ENCODE measurements around the gene LBH. TPM values are rescaled to one million over a fixed set of nuclear protein-coding genes. Genes with fewer than 3 reads are reported as not detected.

The LBH gene
- total RNA-seq, 4 donors from 2014 or later: 120 to 1,007 (median 283) TPM

GRCh38 chr2:30239986-30240752 is 8.8 kb downstream of the LBH start:
- H3K36me3 ChIP-seq: peaks cover 7 to 53% (median 27%) of the 10 kb centered on the region in 4 donors
- no peak for DNase-seq (ENCODE audit: extremely low spot score)

GRCh38 chr2:30243231-30243630 is 11.9 kb downstream of the LBH start:
- H3K4me1 ChIP-seq: peaks cover 51 to 69% (median 60%) of the 10 kb centered on the region in 4 donors
- peaks cover 0 to 34% (median 5%) of the 10 kb centered on the region in 4 donors for H3K36me3 ChIP-seq
- intact Hi-C loops (cut with DNase I): no loop called here
- H3K27ac ChIP-seq (replicated peaks in 1 of 4): no peak overlapping the region
- no peaks in the 10 kb centered on the region for H3K27me3 ChIP-seq
- H3K9me3 ChIP-seq: no peaks in the 10 kb centered on the region
- no peak overlapping the region for H3K4me3 ChIP-seq
- no peak for TF ChIP-seq POLR2AphosphoS5 (IDR thresholded peaks at IDR 0.05)
- TF ChIP-seq POLR2A (IDR thresholded peaks at IDR 0.05; ENCODE audit: low read depth): no peak
- TF ChIP-seq EP300 (IDR thresholded peaks at IDR 0.05): no peak
- TF ChIP-seq, protein P1, sequence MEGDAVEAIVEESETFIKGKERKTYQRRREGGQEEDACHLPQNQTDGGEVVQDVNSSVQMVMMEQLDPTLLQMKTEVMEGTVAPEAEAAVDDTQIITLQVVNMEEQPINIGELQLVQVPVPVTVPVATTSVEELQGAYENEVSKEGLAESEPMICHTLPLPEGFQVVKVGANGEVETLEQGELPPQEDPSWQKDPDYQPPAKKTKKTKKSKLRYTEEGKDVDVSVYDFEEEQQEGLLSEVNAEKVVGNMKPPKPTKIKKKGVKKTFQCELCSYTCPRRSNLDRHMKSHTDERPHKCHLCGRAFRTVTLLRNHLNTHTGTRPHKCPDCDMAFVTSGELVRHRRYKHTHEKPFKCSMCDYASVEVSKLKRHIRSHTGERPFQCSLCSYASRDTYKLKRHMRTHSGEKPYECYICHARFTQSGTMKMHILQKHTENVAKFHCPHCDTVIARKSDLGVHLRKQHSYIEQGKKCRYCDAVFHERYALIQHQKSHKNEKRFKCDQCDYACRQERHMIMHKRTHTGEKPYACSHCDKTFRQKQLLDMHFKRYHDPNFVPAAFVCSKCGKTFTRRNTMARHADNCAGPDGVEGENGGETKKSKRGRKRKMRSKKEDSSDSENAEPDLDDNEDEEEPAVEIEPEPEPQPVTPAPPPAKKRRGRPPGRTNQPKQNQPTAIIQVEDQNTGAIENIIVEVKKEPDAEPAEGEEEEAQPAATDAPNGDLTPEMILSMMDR (IDR thresholded peaks at IDR 0.05): no peak
- 89% methylated on average over 3 of the region's 3 CpGs for WGBS
- DNase-seq (ENCODE audit: extremely low spot score): no peak

More at GRCh38 chr2:30239986-30240752, 8.8 kb downstream of the LBH start:
- intact Hi-C loops (cut with DNase I): no loop called here
- Histone ChIP-seq H3K27me3 (no peaks in the 10 kb centered on the region), H3K9me3 (no peaks in the 10 kb centered on the region), H3K4me3 (peak overlapping the region in 3 of 4 donors; percentile 8 to 36 (median 34)), H3K27ac (replicated peaks in 1 of 4) (peak overlapping the region; percentile 90 to 95 (median 92)), H3K4me1 (peaks cover 79 to 90% (median 82%) of the 10 kb centered on the region in 4 donors)
- peak; percentile 9 to 19 for TF ChIP-seq POLR2AphosphoS5 (IDR thresholded peaks at IDR 0.05)
- TF ChIP-seq POLR2A (IDR thresholded peaks at IDR 0.05; ENCODE audit: low read depth): no peak
- WGBS: 47% methylated on average over 12 of the region's 12 CpGs

DNA sequence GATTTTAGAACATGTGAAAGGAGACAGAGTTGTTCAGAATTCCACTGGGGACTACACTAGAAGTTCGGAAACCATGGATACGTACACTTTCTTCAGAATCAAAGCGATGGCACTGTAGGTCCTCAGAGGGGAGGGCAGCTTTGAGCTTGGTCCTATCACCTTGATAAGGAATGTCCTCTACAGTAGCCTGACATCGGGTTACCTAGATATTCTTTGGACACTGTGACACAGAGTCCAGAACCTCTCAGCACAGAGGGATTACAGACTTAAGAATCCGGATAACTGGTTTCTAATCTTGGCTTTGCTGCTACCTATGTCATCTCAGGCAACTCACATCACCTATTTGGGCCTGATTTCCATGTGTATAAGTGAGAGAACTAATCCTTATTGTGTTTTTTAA is 14.0 kb downstream of the LBH start:
- Histone ChIP-seq H3K27ac (replicated peaks in 1 of 4) (no peak overlapping the region), H3K36me3 (peaks cover 0 to 35% (median 2%) of the 10 kb centered on the region in 4 donors), H3K4me1 (peaks cover 51 to 69% (median 61%) of the 10 kb centered on the region in 4 donors), H3K9me3 (no peaks in the 10 kb centered on the region), H3K4me3 (no peak overlapping the region), H3K27me3 (no peaks in the 10 kb centered on the region)
- no peak for TF ChIP-seq POLR2AphosphoS5 (IDR thresholded peaks at IDR 0.05)
- no peak for TF ChIP-seq EP300 (IDR thresholded peaks at IDR 0.05)
- TF ChIP-seq POLR2A (IDR thresholded peaks at IDR 0.05; ENCODE audit: low read depth): no peak
- TF ChIP-seq, protein P1 (IDR thresholded peaks at IDR 0.05): no peak
- no peak for DNase-seq (ENCODE audit: extremely low spot score)
- intact Hi-C loops (cut with DNase I): no loop called here
- 86% methylated on average over 5 of the region's 5 CpGs for WGBS

DNA sequence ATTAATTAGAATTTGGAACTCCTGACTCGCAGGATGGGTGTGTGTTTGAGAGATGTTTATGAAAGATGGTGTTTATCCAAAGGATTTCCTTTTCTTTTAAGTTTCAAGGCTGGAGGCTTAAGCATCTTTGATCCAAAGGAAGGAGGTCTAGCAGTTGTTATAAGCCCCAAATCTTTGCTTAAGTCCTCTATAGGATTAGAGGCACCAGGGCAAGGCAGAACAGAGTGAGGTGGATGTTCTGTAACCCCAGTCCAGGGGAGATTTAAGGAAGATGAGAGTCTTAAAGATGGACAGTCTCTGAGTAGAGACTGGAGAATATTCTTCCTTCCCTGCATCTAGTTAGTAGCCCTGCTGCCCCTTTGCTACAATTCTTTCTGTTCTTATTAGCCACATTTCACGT is 17.5 kb downstream of the LBH start:
- Histone ChIP-seq H3K4me1 (peaks cover 62 to 73% (median 68%) of the 10 kb centered on the region in 4 donors), H3K36me3 (peaks cover 0 to 13% (median 0%) of the 10 kb centered on the region in 4 donors), H3K27ac (replicated peaks in 1 of 4) (peak overlapping the region in 1 of 4 donors; percentile 10), H3K4me3 (no peak overlapping the region), H3K27me3 (no peaks in the 10 kb centered on the region), H3K9me3 (no peaks in the 10 kb centered on the region)
- TF ChIP-seq, protein P1 (IDR thresholded peaks at IDR 0.05): no peak
- TF ChIP-seq EP300 (IDR thresholded peaks at IDR 0.05) (no peak), POLR2A (IDR thresholded peaks at IDR 0.05; ENCODE audit: low read depth) (no peak), POLR2AphosphoS5 (IDR thresholded peaks at IDR 0.05) (no peak)
- 72% methylated on average over 2 of the region's 2 CpGs for WGBS
- intact Hi-C loops (cut with DNase I): no loop called here
- DNase-seq (ENCODE audit: extremely low spot score): no peak

- 64% methylated on average over 5 of the region's 7 CpGs for WGBS
- no peak for TF ChIP-seq EP300 (IDR thresholded peaks at IDR 0.05)
- no peak for TF ChIP-seq POLR2A (IDR thresholded peaks at IDR 0.05; ENCODE audit: low read depth)
- TF ChIP-seq, protein P1 (IDR thresholded peaks at IDR 0.05): no peak
- TF ChIP-seq POLR2AphosphoS5 (IDR thresholded peaks at IDR 0.05): no peak
- no peaks in the 10 kb centered on the region for H3K27me3 ChIP-seq
- DNase-seq (ENCODE audit: extremely low spot score): no peak
- H3K36me3 ChIP-seq: peaks cover 0 to 7% (median 0%) of the 10 kb centered on the region in 4 donors
- H3K4me3 ChIP-seq: no peak overlapping the region
- intact Hi-C loops (cut with DNase I): no loop called here
- H3K9me3 ChIP-seq: no peaks in the 10 kb centered on the region
- peaks cover 62 to 76% (median 68%) of the 10 kb centered on the region in 4 donors for H3K4me1 ChIP-seq
- peak overlapping the region in 2 of 4 donors; percentile 9 to 10 for H3K27ac ChIP-seq (replicated peaks in 1 of 4)
Measured at GRCh38 chr2:30249354-30249753, 18.0 kb downstream of the LBH start.

Data from esophagus muscularis mucosa (tissue), 4 donors.